ENCODE results near the gene DHRS3. TPM values are rescaled to one million over a fixed set of nuclear protein-coding genes. Genes with fewer than 3 reads are reported as not detected.

Gene DHRS3
- total RNA-seq, 1 donor from 2014 or later, result 214 TPM

DNA sequence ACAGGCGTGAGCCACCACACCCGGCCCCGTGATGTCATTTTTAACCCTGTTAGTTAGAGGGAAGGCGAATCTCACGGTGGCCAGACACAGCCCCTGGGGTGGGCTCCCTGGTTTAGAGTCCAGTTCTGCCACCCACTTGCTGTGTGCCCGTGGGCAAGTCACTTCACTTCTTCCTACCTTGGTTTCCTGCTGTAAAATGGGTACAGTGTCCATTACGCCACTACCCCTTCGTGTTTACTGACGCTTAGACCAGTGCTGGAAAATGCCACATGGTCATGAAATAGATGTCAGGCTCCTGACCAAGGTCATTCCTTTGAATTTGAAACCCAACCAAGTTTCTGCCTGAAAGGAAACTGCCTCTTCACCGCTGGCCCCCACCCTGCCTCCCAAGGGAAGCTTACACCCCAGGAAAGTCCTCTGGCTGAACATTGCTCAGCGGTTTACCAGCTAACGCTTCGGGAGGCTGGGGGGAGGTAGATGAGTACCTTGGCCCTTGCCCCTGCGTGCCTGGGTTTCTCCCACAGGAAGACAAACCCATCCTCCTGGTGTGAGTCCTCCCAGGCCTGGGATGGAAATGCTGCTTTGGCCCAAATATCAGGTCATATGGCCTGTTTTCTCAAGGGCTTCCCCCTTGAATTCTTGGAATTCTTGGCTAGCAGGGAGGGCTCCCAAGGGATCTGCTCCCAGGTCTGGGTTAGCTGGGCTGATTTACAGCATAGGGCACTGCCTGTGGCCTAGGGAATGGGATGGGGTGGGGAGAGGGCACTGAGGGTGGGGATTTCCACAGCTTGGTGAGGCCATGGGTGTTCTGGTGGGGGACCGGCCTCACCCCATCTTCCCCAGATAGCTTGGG is 18.3 kb upstream of the DHRS3 start:
- Mint-ChIP-seq H3K9me3 (ENCODE audit: low read depth) (peaks cover 16% of the 10 kb centered on the region), H3K36me3 (ENCODE audit: insufficient read depth) (peaks cover 4% of the 10 kb centered on the region), H3K4me3 (ENCODE audit: low read depth) (no peak overlapping the region), H3K27ac (no peak overlapping the region), H3K4me1 (ENCODE audit: low read depth) (no peaks in the 10 kb centered on the region), H3K27me3 (no peaks in the 10 kb centered on the region)
- DNase-seq (ENCODE audit: low spot score, unreplicated experiment), result no peak
- TF ChIP-seq, protein P1, sequence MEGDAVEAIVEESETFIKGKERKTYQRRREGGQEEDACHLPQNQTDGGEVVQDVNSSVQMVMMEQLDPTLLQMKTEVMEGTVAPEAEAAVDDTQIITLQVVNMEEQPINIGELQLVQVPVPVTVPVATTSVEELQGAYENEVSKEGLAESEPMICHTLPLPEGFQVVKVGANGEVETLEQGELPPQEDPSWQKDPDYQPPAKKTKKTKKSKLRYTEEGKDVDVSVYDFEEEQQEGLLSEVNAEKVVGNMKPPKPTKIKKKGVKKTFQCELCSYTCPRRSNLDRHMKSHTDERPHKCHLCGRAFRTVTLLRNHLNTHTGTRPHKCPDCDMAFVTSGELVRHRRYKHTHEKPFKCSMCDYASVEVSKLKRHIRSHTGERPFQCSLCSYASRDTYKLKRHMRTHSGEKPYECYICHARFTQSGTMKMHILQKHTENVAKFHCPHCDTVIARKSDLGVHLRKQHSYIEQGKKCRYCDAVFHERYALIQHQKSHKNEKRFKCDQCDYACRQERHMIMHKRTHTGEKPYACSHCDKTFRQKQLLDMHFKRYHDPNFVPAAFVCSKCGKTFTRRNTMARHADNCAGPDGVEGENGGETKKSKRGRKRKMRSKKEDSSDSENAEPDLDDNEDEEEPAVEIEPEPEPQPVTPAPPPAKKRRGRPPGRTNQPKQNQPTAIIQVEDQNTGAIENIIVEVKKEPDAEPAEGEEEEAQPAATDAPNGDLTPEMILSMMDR (IDR thresholded peaks at IDR 0.05; ENCODE audit: unreplicated experiment), result no peak

DNA sequence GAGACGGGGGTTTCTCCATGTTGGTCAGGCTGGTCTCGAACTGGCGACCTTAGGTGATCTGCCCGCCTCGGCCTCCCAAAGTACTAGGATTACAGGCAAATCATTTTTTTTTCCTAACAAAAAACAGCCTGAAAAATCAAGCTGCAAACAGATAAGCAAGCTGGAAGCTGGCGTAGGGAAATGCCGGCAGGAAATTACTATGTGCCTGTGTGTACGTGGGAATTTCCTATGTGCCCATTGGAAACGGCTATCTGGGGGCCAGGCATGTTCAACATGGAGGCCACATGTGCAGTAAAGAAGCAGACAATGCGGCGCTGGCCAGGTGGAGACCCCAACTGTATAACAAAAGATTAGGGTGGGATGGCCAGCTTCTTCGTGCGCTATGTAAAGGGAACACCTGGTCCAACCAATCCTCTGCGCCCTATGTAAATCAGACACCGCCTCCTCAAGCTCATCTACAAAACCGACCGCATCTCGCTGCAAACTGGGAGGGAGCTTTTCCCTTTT is 16.7 kb upstream of the DHRS3 start:
- H3K4me3 Mint-ChIP-seq (ENCODE audit: low read depth), result no peak overlapping the region
- H3K9me3 Mint-ChIP-seq (ENCODE audit: low read depth), result peaks cover 4% of the 10 kb centered on the region
- H3K27ac Mint-ChIP-seq, result no peak overlapping the region
- no peaks in the 10 kb centered on the region for H3K27me3 Mint-ChIP-seq
- no peak for DNase-seq (ENCODE audit: low spot score, unreplicated experiment)
- no peaks in the 10 kb centered on the region for H3K36me3 Mint-ChIP-seq (ENCODE audit: insufficient read depth)
- TF ChIP-seq, protein P1 (IDR thresholded peaks at IDR 0.05; ENCODE audit: unreplicated experiment), result no peak
- H3K4me1 Mint-ChIP-seq (ENCODE audit: low read depth), result peaks cover 3% of the 10 kb centered on the region

DNA sequence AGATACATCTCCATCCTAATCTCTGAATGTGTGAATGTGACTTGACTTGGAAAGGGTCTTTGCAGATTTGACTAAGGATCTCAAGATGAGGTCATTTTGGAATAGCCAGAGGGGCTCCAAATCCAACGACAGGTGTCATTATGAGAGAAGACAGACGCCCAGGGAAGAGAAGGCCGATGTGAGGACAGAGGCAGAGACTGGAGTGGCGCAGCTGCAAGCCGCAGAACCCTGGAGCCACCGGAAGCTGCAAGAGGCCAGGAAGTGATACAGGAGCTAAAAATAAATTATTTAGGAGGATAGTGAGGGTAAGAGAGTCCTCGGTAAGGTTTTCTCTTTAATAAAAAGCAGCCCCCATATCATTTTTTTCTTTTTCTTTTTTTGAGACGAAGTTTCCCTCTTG is 16.1 kb upstream of the DHRS3 start:
- Mint-ChIP-seq H3K4me1 (ENCODE audit: low read depth) (peaks cover 8% of the 10 kb centered on the region), H3K9me3 (ENCODE audit: low read depth) (peaks cover 4% of the 10 kb centered on the region)
- no peak for DNase-seq (ENCODE audit: low spot score, unreplicated experiment)

DNA sequence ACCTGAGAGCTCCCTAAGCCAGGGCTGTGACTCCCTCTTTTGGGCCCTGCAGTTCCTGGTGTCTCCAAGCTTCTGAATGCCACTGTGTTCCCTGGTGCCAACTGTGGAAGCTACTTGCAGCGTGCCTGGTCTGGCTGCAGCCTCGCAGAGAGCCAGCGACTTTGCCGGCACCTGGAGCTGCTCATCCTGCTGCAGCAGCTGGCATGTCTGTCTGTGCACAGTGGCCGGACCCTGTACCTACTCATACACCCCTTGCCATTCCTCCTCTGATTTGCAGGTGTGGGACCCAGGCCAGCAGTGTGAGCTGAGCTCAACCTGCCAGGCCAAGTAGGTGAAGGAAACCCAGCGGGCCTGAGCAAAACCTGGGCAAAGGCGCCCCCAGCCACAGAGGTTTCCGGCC is 13.6 kb upstream of the DHRS3 start:
- TF ChIP-seq, protein P1 (IDR thresholded peaks at IDR 0.05; ENCODE audit: unreplicated experiment), result no peak
- H3K4me3 Mint-ChIP-seq (ENCODE audit: low read depth), result no peak overlapping the region
- H3K36me3 Mint-ChIP-seq (ENCODE audit: insufficient read depth), result no peaks in the 10 kb centered on the region
- H3K4me1 Mint-ChIP-seq (ENCODE audit: low read depth), result peaks cover 19% of the 10 kb centered on the region
- H3K27me3 Mint-ChIP-seq, result no peaks in the 10 kb centered on the region
- no peak overlapping the region for H3K27ac Mint-ChIP-seq
- DNase-seq (ENCODE audit: low spot score, unreplicated experiment), result no peak
- peaks cover 4% of the 10 kb centered on the region for H3K9me3 Mint-ChIP-seq (ENCODE audit: low read depth)

More for the DNA sequence above, 16.1 kb upstream of the DHRS3 start:
- Mint-ChIP-seq H3K4me3 (ENCODE audit: low read depth) (no peak overlapping the region), H3K27ac (no peak overlapping the region), H3K36me3 (ENCODE audit: insufficient read depth) (no peaks in the 10 kb centered on the region), H3K27me3 (no peaks in the 10 kb centered on the region)
- TF ChIP-seq, protein P1 (IDR thresholded peaks at IDR 0.05; ENCODE audit: unreplicated experiment), result no peak

DNA sequence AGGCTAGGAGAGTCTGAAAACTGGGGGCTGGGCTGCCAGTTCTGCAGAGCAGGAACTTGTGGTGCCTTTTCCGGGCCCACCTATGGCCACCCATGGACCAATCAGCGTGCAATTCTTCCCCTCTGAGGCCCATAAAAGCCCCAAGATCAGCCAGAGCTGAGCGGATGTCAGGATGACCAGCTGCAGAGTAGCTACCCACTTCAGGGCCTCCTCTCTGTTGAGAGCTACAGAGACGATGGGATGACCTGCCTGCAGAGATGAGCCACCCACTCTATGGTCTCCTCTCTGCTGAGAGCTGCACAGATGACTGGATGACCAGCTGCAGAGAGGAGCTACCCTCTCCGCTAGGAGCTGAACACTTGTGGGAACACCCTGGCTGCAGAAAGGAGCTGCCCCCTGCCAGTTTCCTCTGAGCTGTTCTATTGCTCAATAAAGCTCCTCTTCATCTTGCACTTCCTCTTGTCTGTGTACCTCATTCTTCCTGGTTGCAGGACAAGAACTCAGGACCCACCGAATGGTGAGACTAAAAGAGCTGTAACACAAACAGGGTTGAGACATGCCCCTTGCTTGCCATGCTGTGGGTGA is 13.0 kb upstream of the DHRS3 start:
- Mint-ChIP-seq H3K27ac (no peak overlapping the region), H3K4me1 (ENCODE audit: low read depth) (peaks cover 19% of the 10 kb centered on the region), H3K9me3 (ENCODE audit: low read depth) (peaks cover 4% of the 10 kb centered on the region), H3K4me3 (ENCODE audit: low read depth) (no peak overlapping the region), H3K27me3 (no peaks in the 10 kb centered on the region), H3K36me3 (ENCODE audit: insufficient read depth) (no peaks in the 10 kb centered on the region)
- TF ChIP-seq, protein P1 (IDR thresholded peaks at IDR 0.05; ENCODE audit: unreplicated experiment), result no peak
- no peak for DNase-seq (ENCODE audit: low spot score, unreplicated experiment)

Data from progenitor cell of endocrine pancreas (in vitro differentiated cells).